ENCODE data around the gene CACNA2D1. TPM values are rescaled to one million over a fixed set of nuclear protein-coding genes. Genes with fewer than 3 reads are reported as not detected.

Gene CACNA2D1
- total RNA-seq, 1 experiment from 2014 or later: 36.2 TPM

DNA sequence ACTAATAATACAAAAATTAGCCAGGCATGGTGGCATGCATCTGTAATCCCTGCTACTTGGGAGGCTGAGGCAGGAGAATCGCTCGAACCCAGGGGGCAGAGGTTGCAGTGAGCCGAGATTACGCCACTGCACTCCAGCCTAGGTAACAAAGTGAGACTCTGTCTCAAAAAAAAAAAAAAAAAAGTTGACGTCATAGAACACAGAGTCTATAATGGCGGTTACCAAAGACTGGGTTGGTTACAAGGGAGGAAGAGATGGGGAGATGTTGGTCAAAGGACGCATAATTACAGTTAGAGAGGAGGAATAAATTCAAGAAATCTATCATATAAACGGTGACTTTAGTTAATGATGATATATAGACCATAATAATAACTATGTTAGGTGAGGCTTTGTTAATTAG is 364.1 kb downstream of the CACNA2D1 start:
- Histone ChIP-seq H3K56ac (ENCODE audit: insufficient read length, low read depth, low read length) (no peak overlapping the region), H2BK120ac (ENCODE audit: low read depth, low read length, poor library complexity, severe bottlenecking) (no peak overlapping the region), H2BK20ac (ENCODE audit: low read depth, low read length, poor library complexity, severe bottlenecking) (no peak overlapping the region), H3K9ac (ENCODE audit: extremely low read depth, insufficient read length, low read length) (no peak overlapping the region), H2BK12ac (ENCODE audit: insufficient read length, low read depth, low read length) (no peak overlapping the region), H3K79me1 (ENCODE audit: insufficient read depth, low read depth, low read length, poor library complexity, severe bottlenecking) (no peaks in the 10 kb centered on the region), H3K4me1 (ENCODE audit: insufficient read depth, low read length) (no peaks in the 10 kb centered on the region), H4K8ac (replicated peaks; ENCODE audit: insufficient read length, low read depth, low read length) (no peak overlapping the region), H3K14ac (ENCODE audit: insufficient read depth, low read length) (no peak overlapping the region), H3K4me2 (ENCODE audit: insufficient read depth, insufficient read length, low read length) (no peak overlapping the region), H3K27me3 (ENCODE audit: insufficient read depth, low read length) (no peaks in the 10 kb centered on the region), H4K91ac (ENCODE audit: insufficient read length, low read depth, low read length) (no peak overlapping the region), H4K20me1 (ENCODE audit: control insufficient read depth, insufficient read depth, insufficient read length) (no peaks in the 10 kb centered on the region), H3K23ac (ENCODE audit: insufficient read length, low read depth, low read length) (no peak overlapping the region), H3K9me3 (ENCODE audit: control insufficient read depth, low read depth, low read length) (no peaks in the 10 kb centered on the region), H4K5ac (ENCODE audit: insufficient read length, low read depth, low read length) (no peak overlapping the region), H3K18ac (ENCODE audit: insufficient read length, low read depth, low read length) (no peak overlapping the region), H3K4ac (ENCODE audit: low read depth, low read length) (no peak overlapping the region), H2BK15ac (ENCODE audit: low read depth, low read length) (no peak overlapping the region), H2AK5ac (ENCODE audit: insufficient read length, low read length) (no peak overlapping the region), H2AFZ (ENCODE audit: low read length) (no peak overlapping the region), H3T11ph (ENCODE audit: low read length) (no peak overlapping the region), H3K23me2 (ENCODE audit: insufficient read length, low read depth, low read length, poor library complexity, severe bottlenecking) (no peaks in the 10 kb centered on the region), H3K79me2 (ENCODE audit: insufficient read depth, low read length) (no peaks in the 10 kb centered on the region), H2BK5ac (ENCODE audit: insufficient read length, low read length) (no peak overlapping the region), H3K27ac (ENCODE audit: insufficient read length, low read depth, low read length) (no peak overlapping the region)
- no CpG with 5 or more reads among the region's 8 CpGs for WGBS (ENCODE audit: extremely low coverage, insufficient read length, low lambda C conversion rate)
- peak overlapping the region in 1 of 3 experiments; percentile 85; a peak in 2 of 7 replicates for H3K27ac Mint-ChIP-seq
- peaks cover 0 to 11% (median 9%) of the 10 kb centered on the region in 3 experiments; a peak in 4 of 7 replicates for H3K36me3 Mint-ChIP-seq (ENCODE audit: insufficient read depth in 1 of 3, low read depth in 3 of 3)
- TF ChIP-seq, protein P1, sequence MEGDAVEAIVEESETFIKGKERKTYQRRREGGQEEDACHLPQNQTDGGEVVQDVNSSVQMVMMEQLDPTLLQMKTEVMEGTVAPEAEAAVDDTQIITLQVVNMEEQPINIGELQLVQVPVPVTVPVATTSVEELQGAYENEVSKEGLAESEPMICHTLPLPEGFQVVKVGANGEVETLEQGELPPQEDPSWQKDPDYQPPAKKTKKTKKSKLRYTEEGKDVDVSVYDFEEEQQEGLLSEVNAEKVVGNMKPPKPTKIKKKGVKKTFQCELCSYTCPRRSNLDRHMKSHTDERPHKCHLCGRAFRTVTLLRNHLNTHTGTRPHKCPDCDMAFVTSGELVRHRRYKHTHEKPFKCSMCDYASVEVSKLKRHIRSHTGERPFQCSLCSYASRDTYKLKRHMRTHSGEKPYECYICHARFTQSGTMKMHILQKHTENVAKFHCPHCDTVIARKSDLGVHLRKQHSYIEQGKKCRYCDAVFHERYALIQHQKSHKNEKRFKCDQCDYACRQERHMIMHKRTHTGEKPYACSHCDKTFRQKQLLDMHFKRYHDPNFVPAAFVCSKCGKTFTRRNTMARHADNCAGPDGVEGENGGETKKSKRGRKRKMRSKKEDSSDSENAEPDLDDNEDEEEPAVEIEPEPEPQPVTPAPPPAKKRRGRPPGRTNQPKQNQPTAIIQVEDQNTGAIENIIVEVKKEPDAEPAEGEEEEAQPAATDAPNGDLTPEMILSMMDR (conservative IDR thresholded peaks at IDR 0.05): no peak
- DNase-seq: no peak
- H3K9me3 Mint-ChIP-seq: no peaks in the 10 kb centered on the region; a peak in 1 of 5 replicates
- no peaks in the 10 kb centered on the region for H3K27me3 Mint-ChIP-seq (ENCODE audit: low read depth)
- no peak overlapping the region for H3K4me3 Mint-ChIP-seq
- 0 out of 4 replicates have a peak, but pooled peaks cover 3 to 5% of the 10 kb centered on the region in 2 experiments for H3K4me1 Mint-ChIP-seq
